ENCODE measurements around the gene SELENOM. TPM values are rescaled to one million over a fixed set of nuclear protein-coding genes. Genes with fewer than 3 reads are reported as not detected.
"Not testable (repeated sequence)": the region's sequence is repeated elsewhere in the genome, so short reads cannot be mapped to it uniquely, and the experiment has no call there.

SELENOM gene
- total RNA-seq, 1 donor from 2014 or later, result 238 TPM

- no peak for DNase-seq (ENCODE audit: low read depth)
These were observed 27.1 kb downstream of the SELENOM start for GRCh38 chr22:31080164-31080847.

GRCh38 chr22:31079095-31079642 is 28.2 kb downstream of the SELENOM start:
- DNase-seq (ENCODE audit: low read depth), result no peak

- DNase-seq (ENCODE audit: low read depth), result not testable (repeated sequence)
These were observed 29.0 kb downstream of the SELENOM start for GRCh38 chr22:31078389-31078788.

GRCh38 chr22:31077681-31078080 is 29.7 kb downstream of the SELENOM start:
- no peak for DNase-seq (ENCODE audit: low read depth)

- peak; percentile 68 for DNase-seq (ENCODE audit: low read depth)
These were observed 31.4 kb downstream of the SELENOM start for GRCh38 chr22:31075961-31076360.

- peak; percentile 46 for DNase-seq (ENCODE audit: low read depth)
These were observed 33.7 kb downstream of the SELENOM start for GRCh38 chr22:31073545-31074145.

GRCh38 chr22:31073125-31073524 is 34.2 kb downstream of the SELENOM start:
- not testable (repeated sequence) for DNase-seq (ENCODE audit: low read depth)

GRCh38 chr22:31069691-31070314 is 37.6 kb downstream of the SELENOM start:
- DNase-seq (ENCODE audit: low read depth), result not testable (repeated sequence)

GRCh38 chr22:31068970-31069369 is 38.4 kb downstream of the SELENOM start:
- DNase-seq (ENCODE audit: low read depth), result no peak

- DNase-seq (ENCODE audit: low read depth), result no peak
These were observed 43.0 kb downstream of the SELENOM start for GRCh38 chr22:31064369-31064768.

- no peak for DNase-seq (ENCODE audit: low read depth)
These were observed 44.7 kb downstream of the SELENOM start for GRCh38 chr22:31062566-31063230.

GRCh38 chr22:31059663-31060062 is 47.7 kb downstream of the SELENOM start:
- not testable (repeated sequence) for DNase-seq (ENCODE audit: low read depth)

- DNase-seq (ENCODE audit: low read depth), result no peak
These were observed 50.3 kb downstream of the SELENOM start for GRCh38 chr22:31056986-31057599.

GRCh38 chr22:31055635-31056159 is 51.7 kb downstream of the SELENOM start:
- peak; percentile 80 for DNase-seq (ENCODE audit: low read depth)

- DNase-seq (ENCODE audit: low read depth), result no peak
These were observed 52.2 kb downstream of the SELENOM start for GRCh38 chr22:31055117-31055634.

Other genes starting within 250 kb of the SELENOM start
- gene MORC2, start 138.8 kb downstream of the SELENOM start, total RNA-seq, result 16.4 and 18.3 TPM in 2 replicates
- gene TUG1, start 138.3 kb downstream of the SELENOM start, total RNA-seq, result 54.2 and 54.5 TPM in 2 replicates
- gene SMTN, start 26.2 kb downstream of the SELENOM start, total RNA-seq, result 210 and 293 TPM in 2 replicates
- gene INPP5J, start 15.4 kb upstream of the SELENOM start, total RNA-seq, result 0.40 and 0.57 TPM in 2 replicates
- 0.21 and 1.7 TPM in 2 replicates for gene PLA2G3, start 32.9 kb upstream of the SELENOM start, total RNA-seq
- gene RNF185, start 52.6 kb upstream of the SELENOM start, total RNA-seq, result 26.6 and 30.3 TPM in 2 replicates
- gene LIMK2, start 104.7 kb upstream of the SELENOM start, total RNA-seq, result 67.3 and 97.7 TPM in 2 replicates
- gene PIK3IP1, start 184.9 kb upstream of the SELENOM start, total RNA-seq, result 10.9 and 16.0 TPM in 2 replicates
- 8.8 and 11.6 TPM in 2 replicates for gene PATZ1, start 238.8 kb upstream of the SELENOM start, total RNA-seq

All from myocyte (in vitro differentiated cells).